SK-N-SH treated with all-trans-retinoic acid at 6 μM for 48 hours (cell line): ENCODE data around the gene RUSC1.

ENCODE experiments used
- ISL1 ChIP-seq: fragments of 250-450 bp; sonication (Bioruptor Pico); IDR thresholded peaks from 2 replicates; pipeline ENCODE4 v2.1.2; 2022; ENCODE audit warnings: mild to moderate bottlenecking, moderate library complexity
- PATZ1 ChIP-seq: fragments of 250-450 bp; sonication (Bioruptor Pico); IDR thresholded peaks from 2 replicates; pipeline ENCODE4 v1.8.0; 2020; ENCODE audit warnings: mild to moderate bottlenecking, moderate library complexity, borderline replicate concordance
- PPARA ChIP-seq: fragments of 250-450 bp; sonication (Bioruptor Pico); IDR thresholded peaks from 2 replicates; pipeline ENCODE4 v1.5.0; 2020; ENCODE audit warnings: mild to moderate bottlenecking, borderline replicate concordance
- TOX ChIP-seq: fragments of 250-450 bp; sonication (Bioruptor Pico); IDR thresholded peaks from 2 replicates; pipeline ENCODE4 v1.8.0; 2021; ENCODE audit warnings: mild to moderate bottlenecking, moderate library complexity, borderline replicate concordance
- ZFP30 ChIP-seq: fragments of 450-650 bp; formaldehyde crosslinking; IDR thresholded peaks from 2 replicates; pipeline ENCODE4 v1.5.0; 2022; ENCODE audit warnings: mild to moderate bottlenecking, moderate library complexity
- ZNF70 ChIP-seq: fragments of 450-650 bp; formaldehyde crosslinking; IDR thresholded peaks from 2 replicates; pipeline ENCODE4 v1.5.0; 2020; ENCODE audit warnings: mild to moderate bottlenecking, moderate library complexity
- ZNF8 ChIP-seq: fragments of 450-650 bp; formaldehyde crosslinking; IDR thresholded peaks from 2 replicates; pipeline ENCODE4 v1.5.0; 2020; ENCODE audit warnings: mild to moderate bottlenecking, moderate library complexity
- TF ChIP-seq, protein P1 (sequence below): fragments of 250-450 bp; sonication (Bioruptor Pico); IDR thresholded peaks from 2 replicates; pipeline ENCODE4 v1.8.0; 2021; ENCODE audit warnings: low read depth, mild to moderate bottlenecking, moderate library complexity, borderline replicate concordance

GRCh38 chr1:155284476-155284875 is 36.2 kb upstream of the RUSC1 start:
- TF ChIP-seq, protein P1, sequence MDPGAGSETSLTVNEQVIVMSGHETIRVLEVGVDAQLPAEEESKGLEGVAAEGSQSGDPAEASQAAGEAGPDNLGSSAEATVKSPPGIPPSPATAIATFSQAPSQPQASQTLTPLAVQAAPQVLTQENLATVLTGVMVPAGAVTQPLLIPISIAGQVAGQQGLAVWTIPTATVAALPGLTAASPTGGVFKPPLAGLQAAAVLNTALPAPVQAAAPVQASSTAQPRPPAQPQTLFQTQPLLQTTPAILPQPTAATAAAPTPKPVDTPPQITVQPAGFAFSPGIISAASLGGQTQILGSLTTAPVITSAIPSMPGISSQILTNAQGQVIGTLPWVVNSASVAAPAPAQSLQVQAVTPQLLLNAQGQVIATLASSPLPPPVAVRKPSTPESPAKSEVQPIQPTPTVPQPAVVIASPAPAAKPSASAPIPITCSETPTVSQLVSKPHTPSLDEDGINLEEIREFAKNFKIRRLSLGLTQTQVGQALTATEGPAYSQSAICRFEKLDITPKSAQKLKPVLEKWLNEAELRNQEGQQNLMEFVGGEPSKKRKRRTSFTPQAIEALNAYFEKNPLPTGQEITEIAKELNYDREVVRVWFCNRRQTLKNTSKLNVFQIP (CRISPR knock-in tag) = no peak
- TF ChIP-seq ZNF8 (CRISPR knock-in tag) (no peak), ZNF70 (CRISPR knock-in tag) (no peak), ISL1 (CRISPR knock-in tag) (no peak), PATZ1 (no peak), ZFP30 (CRISPR knock-in tag) (no peak), TOX (no peak), PPARA (CRISPR knock-in tag) (no peak)
